Fibroblast of skin of scalp (primary cell): Measurements from ENCODE around the gene KRTAP2-4.
A peak's percentile ranks its signal among the peaks of the same experiment; 100 is the strongest.
"Not testable (repeated sequence)": the region's sequence is repeated elsewhere in the genome, so short reads cannot be mapped to it uniquely, and the experiment has no call there.

ENCODE experiments used
- DNase-seq: peaks from one replicate; pipeline ENCODE4 v3.0.0-alpha.2; 2013

KRTAP2-4 gene

DNA sequence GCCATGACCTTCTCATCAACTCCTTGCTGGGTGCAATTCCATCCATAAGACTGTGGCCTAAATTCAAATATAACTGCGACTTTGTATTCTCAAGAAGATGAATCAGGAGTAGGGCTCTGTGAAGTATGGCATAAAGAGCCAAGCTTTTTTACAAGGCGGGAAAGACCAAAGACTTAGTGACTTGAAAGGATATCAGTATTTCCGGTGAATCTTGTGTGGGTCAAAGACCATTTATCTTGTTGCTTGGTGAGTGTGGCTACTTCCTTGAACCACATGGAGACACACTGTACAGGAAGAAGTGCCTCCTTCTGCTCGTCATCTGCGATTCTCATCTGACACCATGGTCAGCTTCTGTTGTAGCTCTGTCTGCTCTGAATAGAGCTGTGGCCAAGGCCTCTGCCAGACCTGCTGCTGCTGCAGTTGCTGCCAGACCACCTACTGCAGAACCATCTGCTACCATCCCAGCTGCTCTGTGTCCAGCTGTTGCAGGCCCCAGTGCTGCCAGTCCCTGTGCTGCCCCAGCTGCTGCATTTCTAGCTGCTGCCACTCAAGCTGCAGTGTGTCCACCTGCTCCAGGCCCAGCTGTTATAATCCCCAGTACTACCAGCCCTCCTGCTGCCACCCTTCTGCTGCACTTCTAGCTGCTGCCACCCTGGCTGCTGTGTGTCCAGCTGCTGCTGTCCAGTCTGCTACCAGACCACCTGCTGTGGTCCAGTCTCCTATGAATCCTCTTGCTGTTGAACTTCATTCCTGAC, 6.1 kb upstream of the KRTAP2-4 start:
- DNase-seq = no peak

- no peak for DNase-seq
Observed at GRCh38 chr17:41069031-41069430, 3.4 kb upstream of the KRTAP2-4 start.

- peak; percentile 74 for DNase-seq
Observed at GRCh38 chr17:41067281-41067680, 1.6 kb upstream of the KRTAP2-4 start.

- not testable (repeated sequence) for DNase-seq
Observed at GRCh38 chr17:41065016-41065689, 526 bp downstream of the KRTAP2-4 start.

DNA sequence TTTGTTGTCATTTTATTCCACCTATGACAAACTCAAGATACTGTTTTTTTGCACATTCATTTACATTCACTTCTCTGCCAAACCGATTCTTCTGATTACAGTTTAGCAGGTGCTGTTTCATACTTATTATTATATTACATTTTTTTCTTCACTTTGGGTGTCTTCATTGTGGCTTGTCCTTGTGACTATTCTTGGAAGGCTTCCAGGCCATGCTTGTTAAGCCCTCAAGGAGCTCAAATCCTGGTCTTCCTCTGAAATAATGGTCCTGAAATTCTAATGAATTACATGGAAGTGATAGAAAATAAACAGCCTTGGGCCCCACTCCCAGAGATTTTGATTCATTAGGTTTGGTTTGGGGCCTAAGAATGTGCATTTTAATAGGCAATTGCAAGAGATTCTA, 1.4 kb downstream of the KRTAP2-4 start:
- DNase-seq = no peak

DNA sequence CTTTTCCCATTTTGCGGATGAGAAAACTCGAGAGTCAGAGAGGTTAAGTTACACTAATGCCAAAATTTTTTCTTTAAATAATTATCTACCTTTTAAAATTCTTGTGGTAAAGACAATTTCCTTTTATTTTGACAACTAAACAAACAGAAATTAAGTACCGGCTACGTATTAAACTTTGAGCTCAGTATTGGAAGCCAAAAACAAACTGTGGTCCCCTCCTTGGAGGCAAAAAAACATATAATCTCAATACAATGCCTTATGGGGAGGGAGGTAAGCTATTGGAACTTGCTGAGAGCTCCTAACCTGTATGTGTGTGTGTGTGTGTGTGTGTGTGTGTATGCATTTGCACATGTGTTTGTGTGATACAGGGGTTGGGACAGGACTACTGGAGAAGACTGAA, 2.2 kb downstream of the KRTAP2-4 start:
- DNase-seq = no peak

GRCh38 chr17:41061964-41062363, 3.7 kb downstream of the KRTAP2-4 start:
- DNase-seq = peak; percentile 99

GRCh38 chr17:41060052-41060604, 5.6 kb downstream of the KRTAP2-4 start, which contains the start of gene KRTAP2-3:
Gene KRTAP2-3, minus strand, starts transcription at chr17:41060114. Its CDS starts 64 bp downstream, at chr17:41060050.
- peak; percentile 98 for DNase-seq

DNA sequence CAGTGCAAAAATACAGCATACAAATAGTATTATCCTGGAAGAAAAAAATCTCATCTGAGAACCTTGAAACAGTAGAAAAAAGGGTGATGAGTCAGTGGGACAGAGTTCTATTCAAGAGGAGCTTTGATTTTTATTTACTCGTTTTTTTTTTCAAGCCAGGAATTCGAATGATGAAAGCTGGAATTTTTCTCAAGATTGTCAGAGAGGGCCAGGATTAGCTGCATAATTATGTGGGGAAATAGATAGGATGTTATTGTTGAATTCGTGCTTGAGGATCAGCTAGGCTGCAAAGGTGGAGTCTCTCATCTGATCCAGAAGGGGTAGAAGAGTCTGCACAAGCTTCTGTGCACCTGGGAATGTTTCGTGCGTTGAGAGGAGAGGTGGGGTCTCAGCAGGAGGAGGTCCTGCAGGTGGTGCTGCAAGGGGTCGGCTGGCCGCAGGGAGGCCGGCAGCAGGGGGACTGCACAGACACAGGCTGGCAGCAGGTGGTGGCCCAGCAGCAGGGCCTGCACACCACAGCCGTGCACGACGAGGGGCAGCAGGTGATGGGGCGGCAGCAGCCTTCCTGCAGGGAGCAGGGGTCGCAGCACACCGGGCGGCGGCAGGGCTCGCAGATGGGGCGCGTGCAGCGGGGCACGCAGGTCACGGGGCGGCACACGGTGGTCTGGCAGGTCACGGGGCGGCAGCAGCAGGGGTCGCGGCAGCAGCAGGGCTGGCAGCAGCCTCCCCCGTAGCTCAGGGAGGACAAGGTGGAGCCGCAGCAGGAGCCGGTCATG, 6.2 kb downstream of the KRTAP2-4 start:
- peak; percentile 95 for DNase-seq

DNA sequence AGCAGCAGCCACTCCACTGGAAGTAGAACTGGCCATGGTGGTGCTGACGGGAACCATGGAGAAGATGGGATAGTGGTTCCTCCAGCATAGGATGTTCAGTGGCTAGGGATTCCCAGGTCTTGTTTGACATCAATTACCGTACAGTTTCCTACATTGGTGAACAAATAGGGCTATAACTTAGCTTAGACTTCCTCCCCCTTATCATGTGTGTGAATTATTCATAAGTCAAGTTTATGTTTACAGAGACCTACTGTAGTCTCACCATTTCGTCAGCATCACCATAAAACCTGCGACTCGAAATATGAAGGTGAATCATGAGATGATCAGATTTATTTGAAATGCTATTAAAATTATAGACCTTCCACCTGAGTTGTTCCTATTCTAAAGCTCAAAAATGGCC, 6.9 kb downstream of the KRTAP2-4 start:
- no peak for DNase-seq

- no peak for DNase-seq
Observed at GRCh38 chr17:41057547-41057946, 8.1 kb downstream of the KRTAP2-4 start.

- DNase-seq = not testable (repeated sequence)
Observed at GRCh38 chr17:41055130-41055529, 10.5 kb downstream of the KRTAP2-4 start, which contains the start of gene KRTAP2-2. Gene KRTAP2-2, minus strand, starts transcription at chr17:41055230. Its CDS starts 19 bp downstream, at chr17:41055211.

DNA sequence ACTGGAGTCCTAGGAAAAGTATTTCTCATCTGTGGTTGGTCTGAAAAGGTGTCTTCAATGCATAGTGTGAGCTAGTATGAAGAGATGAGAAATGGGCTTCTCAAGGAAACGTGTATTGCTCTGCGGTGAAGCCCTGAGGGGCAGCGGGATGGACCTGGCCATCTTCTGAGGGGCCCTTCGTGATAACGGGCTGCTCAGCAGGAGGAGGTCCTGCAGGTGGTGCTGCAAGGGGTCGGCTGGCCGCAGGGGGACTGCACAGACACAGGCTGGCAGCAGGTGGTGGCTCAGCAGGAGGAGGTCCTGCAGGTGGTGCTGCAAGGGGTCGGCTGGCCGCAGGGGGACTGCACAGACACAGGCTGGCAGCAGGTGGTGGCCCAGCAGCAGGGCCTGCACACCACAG, 11.1 kb downstream of the KRTAP2-4 start:
- DNase-seq = not testable (repeated sequence)

GRCh38 chr17:41054025-41054424, 11.7 kb downstream of the KRTAP2-4 start:
- no peak for DNase-seq

- peak; percentile 63 for DNase-seq
Observed at GRCh38 chr17:41052566-41052965, 13.1 kb downstream of the KRTAP2-4 start.

DNA sequence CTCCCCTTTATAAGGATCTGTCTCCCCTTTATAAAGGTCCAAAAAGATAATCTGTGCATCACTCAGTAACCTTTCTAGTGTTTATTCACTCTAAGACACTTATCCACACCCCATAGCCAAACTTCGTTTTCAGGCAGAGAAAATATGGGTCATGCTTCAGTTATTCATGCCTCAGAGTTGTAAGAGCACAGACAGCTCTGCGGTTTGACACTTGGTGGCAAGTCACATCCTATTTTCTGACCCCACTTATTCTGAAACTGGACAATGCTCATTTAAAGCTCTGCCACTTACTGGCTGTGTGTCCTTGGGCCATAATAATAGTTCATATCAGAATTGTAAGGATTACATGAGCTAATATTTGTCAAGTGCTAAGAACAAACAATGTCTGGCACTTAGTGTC, 16.6 kb downstream of the KRTAP2-4 start:
- DNase-seq = peak; percentile 75

DNA sequence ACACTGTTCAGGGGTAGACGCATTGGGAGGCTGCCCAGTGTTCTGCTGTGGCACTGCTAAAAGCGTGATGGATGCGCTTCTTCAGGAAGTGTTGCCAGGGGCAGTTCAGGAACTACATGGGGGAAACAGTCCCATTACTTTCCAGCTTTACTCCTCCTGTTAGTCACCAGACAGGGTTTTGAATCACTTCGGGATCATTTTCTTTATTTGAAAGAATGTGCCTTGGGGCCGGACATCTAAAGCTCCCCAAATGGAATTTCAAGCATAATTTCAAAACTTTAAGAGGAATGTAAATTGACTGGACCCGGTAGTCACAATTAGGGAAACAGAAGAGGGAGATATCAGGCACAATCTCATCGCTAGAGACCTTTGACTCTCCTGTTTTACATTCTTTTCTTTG, 17.2 kb downstream of the KRTAP2-4 start:
- peak; percentile 84 for DNase-seq

GRCh38 chr17:41046735-41047465, 18.8 kb downstream of the KRTAP2-4 start, which contains the start of gene KRTAP2-1:
Gene KRTAP2-1, minus strand, starts transcription at chr17:41047316. Its CDS starts 49 bp downstream, at chr17:41047267.
- DNase-seq = not testable (repeated sequence)

- DNase-seq = no peak
Observed at GRCh38 chr17:41042953-41043352, 22.7 kb downstream of the KRTAP2-4 start.

DNA sequence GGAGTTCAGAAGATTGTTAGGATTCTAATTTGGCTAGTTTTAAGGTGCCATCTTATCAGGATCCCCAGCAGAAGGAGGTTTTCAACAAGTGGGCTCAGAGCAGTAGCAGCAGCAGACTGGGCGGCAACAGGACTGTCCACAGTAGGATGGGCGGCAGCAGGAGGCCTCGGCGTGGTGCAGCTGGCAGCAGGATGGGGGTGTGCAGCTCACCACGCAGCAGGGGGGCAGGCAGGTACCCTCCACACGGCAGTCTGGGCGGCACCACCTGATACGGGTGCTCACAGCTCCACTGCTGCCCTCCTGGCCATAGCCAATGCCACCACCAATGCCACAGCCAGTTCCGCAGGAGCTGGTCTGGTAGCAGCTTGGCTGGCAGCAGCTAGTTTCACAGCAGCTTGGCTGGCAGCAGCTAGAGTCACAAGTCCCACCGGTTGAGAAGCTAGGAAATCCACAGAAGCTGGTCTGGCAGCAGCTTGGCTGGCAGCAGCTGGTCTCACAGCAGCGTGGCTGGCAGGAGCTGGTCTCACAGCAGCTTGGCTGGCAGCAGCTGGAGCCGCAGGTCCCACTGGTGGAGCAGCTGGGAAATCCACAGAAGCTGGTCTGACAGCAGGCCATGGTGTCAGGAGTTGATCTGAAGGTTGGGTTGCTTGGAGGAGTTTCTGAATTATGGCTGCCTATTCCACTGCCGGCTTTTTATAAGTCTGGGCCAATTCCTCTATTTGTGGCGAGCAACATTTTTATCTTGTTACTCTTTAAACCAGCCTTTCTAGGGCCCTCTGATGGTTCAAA, 24.7 kb downstream of the KRTAP2-4 start, which contains the start of gene KRTAP1-1:
Gene KRTAP1-1, minus strand, starts transcription at position 668 of the 789 bp plus-strand sequence. Its CDS starts 53 bp downstream, at position 615.
- DNase-seq = peak; percentile 49

- no peak for DNase-seq
Observed at GRCh38 chr17:41037853-41038350, 27.8 kb downstream of the KRTAP2-4 start.
